ENCODE results near the gene NPC2. TPM values are rescaled to one million over a fixed set of nuclear protein-coding genes. Genes with fewer than 3 reads are reported as not detected.
A peak's percentile ranks its signal among the peaks of the same experiment; 100 is the strongest.

NPC2 gene
- total RNA-seq, 3 donors from 2014 or later, result 10.0 to 11.7 (median 11.1) TPM

GRCh38 chr14:74478996-74479635 lies 14.0 kb downstream of the NPC2 start:
- Mint-ChIP-seq H3K36me3 (ENCODE audit: insufficient read depth) (peaks cover 36% of the 10 kb centered on the region), H3K9me3 (no peaks in the 10 kb centered on the region), H3K4me3 (no peak overlapping the region), H3K27me3 (ENCODE audit: low read depth) (no peaks in the 10 kb centered on the region), H3K4me1 (ENCODE audit: low read depth) (no peaks in the 10 kb centered on the region)
- no peak for DNase-seq
- no peak for ATAC-seq

DNA sequence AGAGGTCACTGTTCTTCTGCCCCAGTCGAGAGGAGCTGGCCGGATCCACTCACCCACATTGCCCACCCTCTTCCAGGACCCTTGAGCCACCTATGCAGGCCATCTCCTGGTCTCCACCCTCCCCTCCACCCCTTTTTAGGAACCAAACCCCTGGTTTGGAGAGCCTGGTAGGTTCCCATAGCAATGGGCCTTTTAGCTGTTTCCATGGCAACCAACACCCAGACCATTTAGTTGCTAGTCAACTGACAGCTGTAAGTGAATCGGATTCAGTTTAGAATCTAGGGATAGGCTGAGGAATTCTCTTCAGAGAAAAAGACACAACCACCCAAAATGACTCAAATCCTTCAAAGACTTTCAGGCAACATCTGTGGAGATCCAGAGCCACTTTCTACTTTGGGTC lies 16.5 kb downstream of the NPC2 start:
- ATAC-seq, result no peak
- no peak overlapping the region for H3K4me3 Mint-ChIP-seq
- H3K9me3 Mint-ChIP-seq, result no peaks in the 10 kb centered on the region
- H3K27me3 Mint-ChIP-seq (ENCODE audit: low read depth), result no peaks in the 10 kb centered on the region
- no peaks in the 10 kb centered on the region for H3K4me1 Mint-ChIP-seq (ENCODE audit: low read depth)
- no peak for DNase-seq
- peaks cover 32% of the 10 kb centered on the region for H3K36me3 Mint-ChIP-seq (ENCODE audit: insufficient read depth)

- no peaks in the 10 kb centered on the region for H3K4me1 Mint-ChIP-seq (ENCODE audit: low read depth)
- no peaks in the 10 kb centered on the region for H3K9me3 Mint-ChIP-seq
- ATAC-seq, result no peak
- no peaks in the 10 kb centered on the region for H3K27me3 Mint-ChIP-seq (ENCODE audit: low read depth)
- H3K36me3 Mint-ChIP-seq (ENCODE audit: insufficient read depth), result peaks cover 29% of the 10 kb centered on the region
- DNase-seq, result no peak
- H3K4me3 Mint-ChIP-seq, result no peak overlapping the region
Observed at GRCh38 chr14:74476107-74476506, 17.0 kb downstream of the NPC2 start.

GRCh38 chr14:74475678-74476077 lies 17.4 kb downstream of the NPC2 start:
- H3K4me1 Mint-ChIP-seq (ENCODE audit: low read depth), result no peaks in the 10 kb centered on the region
- no peaks in the 10 kb centered on the region for H3K9me3 Mint-ChIP-seq
- peaks cover 29% of the 10 kb centered on the region for H3K36me3 Mint-ChIP-seq (ENCODE audit: insufficient read depth)
- no peak for DNase-seq
- ATAC-seq, result no peak
- no peak overlapping the region for H3K4me3 Mint-ChIP-seq
- H3K27me3 Mint-ChIP-seq (ENCODE audit: low read depth), result no peaks in the 10 kb centered on the region

- ATAC-seq (no peak), DNase-seq (no peak)
- Mint-ChIP-seq H3K9me3 (no peaks in the 10 kb centered on the region), H3K4me3 (no peak overlapping the region), H3K36me3 (ENCODE audit: insufficient read depth) (peaks cover 18% of the 10 kb centered on the region), H3K27me3 (ENCODE audit: low read depth) (no peaks in the 10 kb centered on the region), H3K4me1 (ENCODE audit: low read depth) (no peaks in the 10 kb centered on the region)
Observed at GRCh38 chr14:74474376-74474775, 18.7 kb downstream of the NPC2 start.

DNA sequence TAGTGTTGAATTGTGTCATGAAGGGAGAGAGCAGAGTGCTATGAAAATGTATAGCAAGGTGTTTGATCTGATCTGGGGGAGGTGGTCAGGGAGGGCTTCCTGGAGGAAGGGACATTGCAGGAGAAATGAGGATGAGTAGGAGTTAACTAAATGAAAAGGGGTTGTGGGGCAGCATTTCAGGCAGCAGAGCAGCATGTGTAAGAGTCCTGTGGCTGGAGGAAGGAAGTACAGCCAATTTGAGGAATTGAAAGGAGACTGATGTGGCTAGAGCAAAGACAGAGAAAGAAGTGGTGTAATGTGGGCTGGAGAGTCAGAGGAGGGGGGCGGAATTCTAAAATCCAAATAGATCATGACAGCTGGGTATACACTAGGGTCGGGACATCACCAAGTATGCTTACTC lies 20.5 kb downstream of the NPC2 start:
- ATAC-seq (no peak), DNase-seq (no peak)
- no peaks in the 10 kb centered on the region for H3K4me1 Mint-ChIP-seq (ENCODE audit: low read depth)
- no peaks in the 10 kb centered on the region for H3K27me3 Mint-ChIP-seq (ENCODE audit: low read depth)
- no peaks in the 10 kb centered on the region for H3K9me3 Mint-ChIP-seq
- H3K4me3 Mint-ChIP-seq, result no peak overlapping the region
- peaks cover 16% of the 10 kb centered on the region for H3K36me3 Mint-ChIP-seq (ENCODE audit: insufficient read depth)

GRCh38 chr14:74469548-74470518 lies 23.3 kb downstream of the NPC2 start:
- ATAC-seq, result no peak
- Mint-ChIP-seq H3K4me3 (no peak overlapping the region), H3K4me1 (ENCODE audit: low read depth) (no peaks in the 10 kb centered on the region), H3K9me3 (no peaks in the 10 kb centered on the region), H3K27me3 (ENCODE audit: low read depth) (no peaks in the 10 kb centered on the region), H3K36me3 (ENCODE audit: insufficient read depth) (peaks cover 10% of the 10 kb centered on the region)
- DNase-seq, result no peak

- no peaks in the 10 kb centered on the region for H3K4me1 Mint-ChIP-seq (ENCODE audit: low read depth)
- H3K4me3 Mint-ChIP-seq, result no peak overlapping the region
- DNase-seq (no peak), ATAC-seq (no peak)
- H3K36me3 Mint-ChIP-seq (ENCODE audit: insufficient read depth), result peaks cover 2% of the 10 kb centered on the region
- H3K27me3 Mint-ChIP-seq (ENCODE audit: low read depth), result no peaks in the 10 kb centered on the region
- no peaks in the 10 kb centered on the region for H3K9me3 Mint-ChIP-seq
Observed at GRCh38 chr14:74468513-74468912, 24.6 kb downstream of the NPC2 start.

DNA sequence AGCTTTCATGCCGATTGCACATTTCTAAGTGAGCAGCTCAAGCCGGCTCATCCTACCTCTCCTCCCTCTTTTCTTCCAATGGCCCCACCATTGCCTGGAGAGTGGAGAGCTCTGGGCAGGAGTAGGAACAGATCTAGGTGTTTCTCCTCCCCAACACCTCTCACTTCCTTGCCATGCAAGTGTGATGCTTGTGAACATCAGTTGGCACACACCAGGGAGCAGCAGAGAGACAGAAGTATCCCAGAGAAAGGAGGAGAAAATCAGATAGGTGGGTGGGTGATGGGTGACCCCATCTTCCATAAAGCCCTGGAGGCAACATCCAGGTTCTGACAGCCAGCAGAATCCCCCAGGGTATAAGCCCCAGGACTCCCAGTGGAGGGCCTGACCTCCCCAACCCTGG lies 27.8 kb downstream of the NPC2 start:
- Mint-ChIP-seq H3K27me3 (ENCODE audit: low read depth) (peaks cover 10% of the 10 kb centered on the region), H3K4me3 (no peak overlapping the region), H3K4me1 (ENCODE audit: low read depth) (no peaks in the 10 kb centered on the region), H3K36me3 (ENCODE audit: insufficient read depth) (no peaks in the 10 kb centered on the region), H3K9me3 (no peaks in the 10 kb centered on the region)
- no peak for DNase-seq
- ATAC-seq, result no peak

GRCh38 chr14:74464785-74465184 lies 28.3 kb downstream of the NPC2 start:
- no peaks in the 10 kb centered on the region for H3K36me3 Mint-ChIP-seq (ENCODE audit: insufficient read depth)
- DNase-seq (no peak), ATAC-seq (no peak)
- H3K4me1 Mint-ChIP-seq (ENCODE audit: low read depth), result no peaks in the 10 kb centered on the region
- H3K4me3 Mint-ChIP-seq, result no peak overlapping the region
- no peaks in the 10 kb centered on the region for H3K9me3 Mint-ChIP-seq
- H3K27me3 Mint-ChIP-seq (ENCODE audit: low read depth), result peaks cover 13% of the 10 kb centered on the region

GRCh38 chr14:74463697-74464096 lies 29.4 kb downstream of the NPC2 start:
- no peak for ATAC-seq
- Mint-ChIP-seq H3K4me3 (no peak overlapping the region), H3K36me3 (ENCODE audit: insufficient read depth) (no peaks in the 10 kb centered on the region), H3K9me3 (no peaks in the 10 kb centered on the region), H3K4me1 (ENCODE audit: low read depth) (no peaks in the 10 kb centered on the region), H3K27me3 (ENCODE audit: low read depth) (peaks cover 14% of the 10 kb centered on the region)
- no peak for DNase-seq

GRCh38 chr14:74462993-74463392 lies 30.1 kb downstream of the NPC2 start:
- H3K27me3 Mint-ChIP-seq (ENCODE audit: low read depth), result peaks cover 14% of the 10 kb centered on the region
- no peak overlapping the region for H3K4me3 Mint-ChIP-seq
- no peaks in the 10 kb centered on the region for H3K4me1 Mint-ChIP-seq (ENCODE audit: low read depth)
- H3K36me3 Mint-ChIP-seq (ENCODE audit: insufficient read depth), result no peaks in the 10 kb centered on the region
- DNase-seq (no peak), ATAC-seq (no peak)
- no peaks in the 10 kb centered on the region for H3K9me3 Mint-ChIP-seq

DNA sequence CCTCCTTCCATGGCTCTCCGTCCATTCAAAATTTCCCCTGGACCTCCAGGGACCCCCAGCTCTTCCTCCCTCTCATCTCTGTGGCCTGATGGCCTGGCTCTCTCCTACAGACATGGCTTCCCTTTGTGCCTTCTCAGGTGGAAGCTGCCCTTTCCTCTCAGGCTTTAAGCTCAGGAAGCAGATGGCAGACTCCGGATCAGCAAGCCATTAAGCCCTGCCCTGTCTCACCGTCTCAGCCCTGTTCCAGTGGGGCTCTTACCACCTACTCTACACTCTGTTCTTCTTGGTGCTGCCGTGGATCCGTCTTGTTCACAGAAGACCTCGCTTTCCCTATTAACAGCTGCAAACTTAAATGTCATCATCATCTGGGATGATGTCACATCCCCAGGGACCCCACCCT lies 33.1 kb downstream of the NPC2 start:
- ATAC-seq (no peak), DNase-seq (no peak)
- no peaks in the 10 kb centered on the region for H3K36me3 Mint-ChIP-seq (ENCODE audit: insufficient read depth)
- H3K9me3 Mint-ChIP-seq, result no peaks in the 10 kb centered on the region
- H3K4me1 Mint-ChIP-seq (ENCODE audit: low read depth), result no peaks in the 10 kb centered on the region
- H3K4me3 Mint-ChIP-seq, result no peak overlapping the region
- H3K27me3 Mint-ChIP-seq (ENCODE audit: low read depth), result peaks cover 16% of the 10 kb centered on the region

GRCh38 chr14:74459289-74459946 lies 33.7 kb downstream of the NPC2 start:
- H3K36me3 Mint-ChIP-seq (ENCODE audit: insufficient read depth), result peaks cover 1% of the 10 kb centered on the region
- no peak for DNase-seq
- no peak overlapping the region for H3K4me3 Mint-ChIP-seq
- ATAC-seq, result peak; percentile 59 to 79
- no peaks in the 10 kb centered on the region for H3K9me3 Mint-ChIP-seq
- no peaks in the 10 kb centered on the region for H3K4me1 Mint-ChIP-seq (ENCODE audit: low read depth)
- H3K27me3 Mint-ChIP-seq (ENCODE audit: low read depth), result peaks cover 16% of the 10 kb centered on the region

- no peak for ATAC-seq
- no peak for DNase-seq
Observed at GRCh38 chr14:74457565-74457895, 35.6 kb downstream of the NPC2 start.

More at GRCh38 chr14:74457565-74457895, 35.6 kb downstream of the NPC2 start:
- no peaks in the 10 kb centered on the region for H3K4me1 Mint-ChIP-seq (ENCODE audit: low read depth)
- H3K4me3 Mint-ChIP-seq, result no peak overlapping the region
- no peaks in the 10 kb centered on the region for H3K9me3 Mint-ChIP-seq
- peaks cover 15% of the 10 kb centered on the region for H3K27me3 Mint-ChIP-seq (ENCODE audit: low read depth)
- peaks cover 1% of the 10 kb centered on the region for H3K36me3 Mint-ChIP-seq (ENCODE audit: insufficient read depth)

Measured in activated T-cell treated with anti-CD3 and anti-CD28 coated beads, Interleukin-2, amount 50 U/mL, for 4 hours (primary cell).